ENCODE results near the gene RTP5. TPM values are rescaled to one million over a fixed set of nuclear protein-coding genes. Genes with fewer than 3 reads are reported as not detected.

The RTP5 gene
- total RNA-seq, 1 experiment from 2014 or later, result not detected

GRCh38 chr2:241864850-241865213 is 4.7 kb upstream of the RTP5 start:
- no peak overlapping the region for H3K27ac ChIP-seq (ENCODE audit: insufficient read length, low read depth, low read length)
- Mint-ChIP-seq H3K4me1 (peaks cover 4 to 17% of the 10 kb centered on the region in 2 experiments), H3K9me3 (peaks cover 19 to 20% of the 10 kb centered on the region in 2 experiments), H3K4me3 (no peak overlapping the region), H3K36me3 (ENCODE audit: insufficient read depth in 1 of 3, low read depth in 3 of 3) (peaks cover 0 to 6% (median 0%) of the 10 kb centered on the region in 3 experiments; a peak in 2 of 7 replicates), H3K27ac (peak overlapping the region in 1 of 3 experiments; percentile 63; a peak in 1 of 7 replicates), H3K27me3 (ENCODE audit: low read depth) (peaks cover 18% of the 10 kb centered on the region)
- H4K20me1 ChIP-seq (ENCODE audit: control insufficient read depth, insufficient read depth, insufficient read length), result peaks cover 8% of the 10 kb centered on the region
- no peak overlapping the region for H3K14ac ChIP-seq (ENCODE audit: insufficient read depth, low read length)
- DNase-seq, result no peak
- H4K91ac ChIP-seq (ENCODE audit: insufficient read length, low read depth, low read length), result no peak overlapping the region
- H3K23me2 ChIP-seq (ENCODE audit: insufficient read length, low read depth, low read length, poor library complexity, severe bottlenecking), result no peaks in the 10 kb centered on the region
- peak overlapping the region; percentile 60 for H4K8ac ChIP-seq (replicated peaks; ENCODE audit: insufficient read length, low read depth, low read length)
- H3K79me2 ChIP-seq (ENCODE audit: insufficient read depth, low read length), result no peaks in the 10 kb centered on the region
- H3T11ph ChIP-seq (ENCODE audit: low read length), result no peak overlapping the region
- H2BK5ac ChIP-seq (ENCODE audit: insufficient read length, low read length), result no peak overlapping the region
- H2AFZ ChIP-seq (ENCODE audit: low read length), result no peak overlapping the region
- H3K4me2 ChIP-seq (ENCODE audit: insufficient read depth, insufficient read length, low read length), result no peak overlapping the region
- H4K5ac ChIP-seq (ENCODE audit: insufficient read length, low read depth, low read length), result peak overlapping the region; percentile 1
- no peaks in the 10 kb centered on the region for H3K79me1 ChIP-seq (ENCODE audit: insufficient read depth, low read depth, low read length, poor library complexity, severe bottlenecking)
- H3K27me3 ChIP-seq (ENCODE audit: insufficient read depth, low read length), result no peaks in the 10 kb centered on the region; the same call in 1 of the 2 replicates
- no peak overlapping the region for H2BK120ac ChIP-seq (ENCODE audit: low read depth, low read length, poor library complexity, severe bottlenecking)
- no peaks in the 10 kb centered on the region for H3K9me3 ChIP-seq (ENCODE audit: control insufficient read depth, low read depth, low read length)
- H3K18ac ChIP-seq (ENCODE audit: insufficient read length, low read depth, low read length), result no peak overlapping the region
- H2BK20ac ChIP-seq (ENCODE audit: low read depth, low read length, poor library complexity, severe bottlenecking), result no peak overlapping the region
- no peak overlapping the region for H3K56ac ChIP-seq (ENCODE audit: insufficient read length, low read depth, low read length)
- H3K23ac ChIP-seq (ENCODE audit: insufficient read length, low read depth, low read length), result no peak overlapping the region
- no peak for TF ChIP-seq CTCF (conservative IDR thresholded peaks at IDR 0.05)
- no peak overlapping the region for H3K9ac ChIP-seq (ENCODE audit: extremely low read depth, insufficient read length, low read length)
- no peak overlapping the region for H2BK12ac ChIP-seq (ENCODE audit: insufficient read length, low read depth, low read length)
- WGBS (ENCODE audit: extremely low coverage, insufficient read length, low lambda C conversion rate), result 100% methylated on average over 5 of the region's 5 CpGs
- no peaks in the 10 kb centered on the region; the same call in 1 of the 2 replicates for H3K4me1 ChIP-seq (ENCODE audit: insufficient read depth, low read length)
- H2AK5ac ChIP-seq (ENCODE audit: insufficient read length, low read length), result no peak overlapping the region
- no peak overlapping the region for H3K4ac ChIP-seq (ENCODE audit: low read depth, low read length)
- no peak overlapping the region for H2BK15ac ChIP-seq (ENCODE audit: low read depth, low read length)

All from H9 (cell line).